RKO (cell line): ENCODE measurements around the gene CPEB3.
"Not testable (repeated sequence)": the region's sequence is repeated elsewhere in the genome, so short reads cannot be mapped to it uniquely, and the experiment has no call there.

Source experiments
- DNase-seq: peaks from one replicate; pipeline ENCODE4 v3.0.0-alpha.2; 2016; ENCODE audit warnings: low spot score

CPEB3 gene

GRCh38 chr10:92141147-92141546 lies 149.7 kb downstream of the CPEB3 start:
- DNase-seq: not testable (repeated sequence)

- DNase-seq: not testable (repeated sequence)
Observed at GRCh38 chr10:92134049-92134448, 156.8 kb downstream of the CPEB3 start.

GRCh38 chr10:92131275-92131820 lies 159.5 kb downstream of the CPEB3 start:
- no peak for DNase-seq

- no peak for DNase-seq
Observed at GRCh38 chr10:92130622-92131274, 160.1 kb downstream of the CPEB3 start.

GRCh38 chr10:92126100-92126650 lies 164.7 kb downstream of the CPEB3 start:
- no peak for DNase-seq

- no peak for DNase-seq
Observed at GRCh38 chr10:92125144-92125543, 165.7 kb downstream of the CPEB3 start.

GRCh38 chr10:92124616-92125143 lies 166.2 kb downstream of the CPEB3 start:
- DNase-seq: no peak

- no peak for DNase-seq
Observed at GRCh38 chr10:92124020-92124419, 166.9 kb downstream of the CPEB3 start.

GRCh38 chr10:92122941-92123450 lies 167.9 kb downstream of the CPEB3 start:
- DNase-seq: no peak

- DNase-seq: no peak
Observed at GRCh38 chr10:92121686-92122492, 169.0 kb downstream of the CPEB3 start.

GRCh38 chr10:92119340-92119739 lies 171.5 kb downstream of the CPEB3 start:
- no peak for DNase-seq

GRCh38 chr10:92114917-92115316 lies 176.0 kb downstream of the CPEB3 start:
- DNase-seq: not testable (repeated sequence)

- DNase-seq: no peak
Observed at GRCh38 chr10:92113911-92114600, 176.8 kb downstream of the CPEB3 start.

- no peak for DNase-seq
Observed at GRCh38 chr10:92112462-92112861, 178.4 kb downstream of the CPEB3 start.

- DNase-seq: no peak
Observed at GRCh38 chr10:92111336-92111939, 179.4 kb downstream of the CPEB3 start.

GRCh38 chr10:92110039-92110794 lies 180.7 kb downstream of the CPEB3 start:
- DNase-seq: no peak

GRCh38 chr10:92108747-92109146 lies 182.1 kb downstream of the CPEB3 start:
- no peak for DNase-seq

GRCh38 chr10:92108120-92108519 lies 182.8 kb downstream of the CPEB3 start:
- no peak for DNase-seq

GRCh38 chr10:92103376-92104090 lies 187.3 kb downstream of the CPEB3 start:
- peak; percentile 6 for DNase-seq
